CD14-positive monocyte (primary cell): Measurements from ENCODE around the gene ANKRD39. TPM values are rescaled to one million over a fixed set of nuclear protein-coding genes. Genes with fewer than 3 reads are reported as not detected.

Source experiments
- DNase-seq, 3 donors: peaks; one replicate each; pipeline ENCODE4 v3.0.0-alpha.2; 2011 to 2022
- H2AFZ ChIP-seq: 2 replicates; pipeline ENCODE4 v1.6.0; 2012; ENCODE audit warnings: mild to moderate bottlenecking, low read depth, low read length, inconsistent platforms; ENCODE audit not compliant: insufficient read depth, poor library complexity, severe bottlenecking
- H3K27ac ChIP-seq, 2 donors: 1 replicate in 1 of 2; 2 replicates in 1 of 2; pipeline ENCODE4 v1.5.1; 2012 to 2013; ENCODE audit warnings: low read length in 2 of 2, control low read depth in 1 of 2, inconsistent platforms in 1 of 2, low read depth in 1 of 2, mild to moderate bottlenecking in 1 of 2
- H3K27me3 ChIP-seq, 2 donors: one replicate each; pipeline versions ENCODE4 v1.6.0 to v1.6.1; 2011 to 2013; ENCODE audit warnings: low read length in 2 of 2; ENCODE audit not compliant: control insufficient read depth in 2 of 2, insufficient read depth in 2 of 2
- H3K36me3 ChIP-seq, 2 donors: replicated peaks in 1 of 2; 1 replicate in 1 of 2; 2 replicates in 1 of 2; pipeline versions ENCODE4 v1.5.1 to v1.6.1; 2012 to 2013; ENCODE audit warnings: low read length in 2 of 2, control low read depth in 1 of 2, inconsistent platforms in 1 of 2, mild to moderate bottlenecking in 1 of 2; ENCODE audit not compliant: insufficient read depth in 2 of 2, control insufficient read depth in 1 of 2
- H3K4me1 ChIP-seq, 2 donors: 1 replicate in 1 of 2; 2 replicates in 1 of 2; pipeline versions ENCODE4 v1.5.1 to v1.6.1; 2012 to 2013; ENCODE audit warnings: low read length in 2 of 2, control low read depth in 1 of 2, inconsistent platforms in 1 of 2, mild to moderate bottlenecking in 1 of 2, moderate library complexity in 1 of 2; ENCODE audit not compliant: insufficient read depth in 2 of 2, control insufficient read depth in 1 of 2
- H3K4me2 ChIP-seq: replicated peaks from 2 replicates; pipeline ENCODE3; 2012; ENCODE audit warnings: low read length, moderate library complexity, mild to moderate bottlenecking; ENCODE audit not compliant: poor library complexity, severe bottlenecking; ENCODE audit errors: extremely low read depth
- H3K4me3 ChIP-seq, 3 experiments: fragments of 200-600 bp in 1 of 3; sonication (generic) in 1 of 3; replicated peaks in 1 of 3; 1 replicate in 2 of 3; 2 replicates in 1 of 3; pipeline ENCODE4 v1.5.1; 2011 to 2013; ENCODE audit warnings: low read length in 3 of 3, mild to moderate bottlenecking in 3 of 3, control low read depth in 2 of 3, low read depth in 2 of 3, inconsistent platforms in 1 of 3, moderate library complexity in 1 of 3
- H3K79me2 ChIP-seq: 2 replicates; pipeline ENCODE4 v1.6.0; 2012; ENCODE audit warnings: mild to moderate bottlenecking, control low read depth, inconsistent platforms, low read length, moderate library complexity; ENCODE audit not compliant: insufficient read depth
- H3K9ac ChIP-seq: 2 replicates; pipeline ENCODE4 v1.6.0; 2017; ENCODE audit warnings: low read length, mild to moderate bottlenecking; ENCODE audit not compliant: insufficient read depth, poor library complexity, severe bottlenecking
- H3K9me3 ChIP-seq, 2 donors: replicated peaks in 1 of 2; 1 replicate in 1 of 2; 2 replicates in 1 of 2; pipeline versions ENCODE4 v1.5.1 to v1.6.1; 2012 to 2013; ENCODE audit warnings: low read length in 2 of 2, control low read depth in 1 of 2; ENCODE audit not compliant: control insufficient read depth in 1 of 2, insufficient read depth in 1 of 2
- H4K20me1 ChIP-seq: 2 replicates; pipeline ENCODE4 v1.6.0; 2012; ENCODE audit warnings: mild to moderate bottlenecking, low read length, control low read depth, moderate library complexity; ENCODE audit not compliant: insufficient read depth
- H3K27ac Mint-ChIP-seq, 7 donors: one replicate each; pipeline ENCODE4 v1.8.0; 2020; ENCODE audit warnings: mild to moderate bottlenecking in 7 of 7, mixed read lengths in 7 of 7, moderate library complexity in 6 of 7, inconsistent platforms in 2 of 7
- H3K27me3 Mint-ChIP-seq, 3 donors: one replicate each; pipeline ENCODE4 v1.8.0; 2021 to 2022; ENCODE audit warnings: low read depth in 3 of 3, mild to moderate bottlenecking in 3 of 3, mixed read lengths in 3 of 3, moderate library complexity in 3 of 3, inconsistent platforms in 1 of 3
- H3K36me3 Mint-ChIP-seq, 2 donors: one replicate each; pipeline ENCODE4 v1.8.0; 2020; ENCODE audit warnings: mixed read lengths in 2 of 2, inconsistent platforms in 1 of 2, mild to moderate bottlenecking in 1 of 2
- H3K4me1 Mint-ChIP-seq: one replicate; pipeline ENCODE4 v1.8.0; 2020; ENCODE audit warnings: mild to moderate bottlenecking, mixed read lengths
- H3K4me3 Mint-ChIP-seq, 2 donors: one replicate each; pipeline ENCODE4 v1.8.0; 2020; ENCODE audit warnings: mild to moderate bottlenecking in 2 of 2, mixed read lengths in 2 of 2, moderate library complexity in 1 of 2
- H3K9me3 Mint-ChIP-seq, 7 donors: one replicate each; pipeline ENCODE4 v1.8.0; 2020 to 2022; ENCODE audit warnings: mixed read lengths in 7 of 7, mild to moderate bottlenecking in 6 of 7, moderate library complexity in 6 of 7, inconsistent platforms in 2 of 7
- WGBS: methylation state at CpG from one replicate; pipeline ENCODE4 v1.1.5; 2013; ENCODE audit warnings: missing lambda C conversion rate; ENCODE audit not compliant: insufficient coverage; 5-methylcytosine and 5-hydroxymethylcytosine counted together
- intact Hi-C, 2 donors: fragments of 100-400 bp; cut with micrococcal nuclease; formaldehyde crosslinking; loops; one replicate each; pipeline versions ENCODE4 v1.15.0 to v1.15.1; 2023
- polyA plus RNA-seq, 3 donors: library from polyadenylated mRNA; depleted of rRNA in 1 of 3; unstranded in 2 of 3; stranded (reverse) in 1 of 3; fragments of 300-500 nt in 2 of 3; fragments of >200 nt in 1 of 3; fragmentation: Illumina TruSeq in 2 of 3; gene quantifications; 1 replicate in 2 of 3; 2 replicates in 1 of 3; pipeline ENCODE4 v1.2.3, GENCODE V29; 2012 to 2021
- TF ChIP-seq, protein P1 (sequence below): fragments of 200-600 bp; IDR thresholded peaks from one replicate; pipeline ENCODE4 v1.8.0; 2022; ENCODE audit warnings: antibody characterized with exemption, mild to moderate bottlenecking

The ANKRD39 gene
- polyA plus RNA-seq, 3 donors: 6.2 to 9.7 (median 9.0) TPM

DNA sequence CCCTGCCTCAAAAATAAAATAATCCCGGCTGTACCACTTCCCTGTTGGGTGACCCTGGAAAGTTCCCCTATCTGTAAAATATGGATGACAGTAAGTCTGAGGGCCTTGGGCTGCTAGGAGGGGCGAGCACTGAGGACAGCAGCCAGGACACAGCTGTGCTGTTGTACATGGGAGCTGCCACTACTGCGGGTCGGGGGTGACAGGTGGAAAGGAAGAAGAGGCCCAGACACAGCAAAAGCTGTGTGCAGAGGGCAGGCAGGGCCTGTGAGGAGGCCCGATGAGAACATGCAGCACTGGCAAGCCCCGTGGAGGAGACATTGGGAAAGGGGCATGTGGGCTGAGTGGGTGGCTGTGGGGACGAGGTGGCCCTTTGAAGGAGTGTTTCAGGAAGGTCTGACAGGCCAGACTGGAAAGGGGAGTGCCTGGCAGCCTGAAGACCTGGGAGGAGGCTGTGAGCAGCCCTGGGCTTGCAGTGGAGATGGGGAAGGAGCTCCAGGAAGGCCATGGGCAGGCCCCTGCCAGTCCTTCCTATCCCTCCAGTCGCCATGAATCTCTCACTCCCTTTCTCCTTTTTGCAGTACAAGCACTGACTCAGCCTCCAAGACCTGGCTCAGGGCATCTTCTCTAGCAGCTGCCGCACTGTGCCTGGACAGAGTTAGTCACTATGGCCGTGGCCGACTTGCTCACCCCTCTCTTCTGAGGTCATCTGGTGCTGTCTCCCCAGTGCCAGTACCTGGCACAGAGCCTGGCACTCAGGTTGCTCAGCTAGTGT is 41.0 kb upstream of the ANKRD39 start:
- H3K79me2 ChIP-seq: no peaks in the 10 kb centered on the region
- no peak overlapping the region for H3K4me2 ChIP-seq
- H3K27me3 ChIP-seq: peaks cover 0 to 25% of the 10 kb centered on the region in 2 donors
- no peak overlapping the region for H3K27ac ChIP-seq
- TF ChIP-seq, protein P1, sequence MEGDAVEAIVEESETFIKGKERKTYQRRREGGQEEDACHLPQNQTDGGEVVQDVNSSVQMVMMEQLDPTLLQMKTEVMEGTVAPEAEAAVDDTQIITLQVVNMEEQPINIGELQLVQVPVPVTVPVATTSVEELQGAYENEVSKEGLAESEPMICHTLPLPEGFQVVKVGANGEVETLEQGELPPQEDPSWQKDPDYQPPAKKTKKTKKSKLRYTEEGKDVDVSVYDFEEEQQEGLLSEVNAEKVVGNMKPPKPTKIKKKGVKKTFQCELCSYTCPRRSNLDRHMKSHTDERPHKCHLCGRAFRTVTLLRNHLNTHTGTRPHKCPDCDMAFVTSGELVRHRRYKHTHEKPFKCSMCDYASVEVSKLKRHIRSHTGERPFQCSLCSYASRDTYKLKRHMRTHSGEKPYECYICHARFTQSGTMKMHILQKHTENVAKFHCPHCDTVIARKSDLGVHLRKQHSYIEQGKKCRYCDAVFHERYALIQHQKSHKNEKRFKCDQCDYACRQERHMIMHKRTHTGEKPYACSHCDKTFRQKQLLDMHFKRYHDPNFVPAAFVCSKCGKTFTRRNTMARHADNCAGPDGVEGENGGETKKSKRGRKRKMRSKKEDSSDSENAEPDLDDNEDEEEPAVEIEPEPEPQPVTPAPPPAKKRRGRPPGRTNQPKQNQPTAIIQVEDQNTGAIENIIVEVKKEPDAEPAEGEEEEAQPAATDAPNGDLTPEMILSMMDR: no peak
- 95% methylated on average over 9 of the region's 11 CpGs for whole genome bisulfite sequencing
- no peaks in the 10 kb centered on the region for H3K9me3 ChIP-seq
- H3K4me1 ChIP-seq: peaks cover 0 to 5% of the 10 kb centered on the region in 2 donors
- H3K9ac ChIP-seq: no peak overlapping the region
- Mint-ChIP-seq H3K9me3 (peaks cover 0 to 2% (median 0%) of the 10 kb centered on the region in 7 donors), H3K4me1 (peaks cover 6% of the 10 kb centered on the region), H3K4me3 (no peak overlapping the region), H3K27me3 (peaks cover 21 to 56% (median 22%) of the 10 kb centered on the region in 3 donors), H3K27ac (no peak overlapping the region), H3K36me3 (no peaks in the 10 kb centered on the region)
- no peak overlapping the region for H3K4me3 ChIP-seq
- no peak overlapping the region for H2AFZ ChIP-seq
- DNase-seq: no peak
- H4K20me1 ChIP-seq: no peaks in the 10 kb centered on the region
- intact Hi-C loops: no loop called here
- no peaks in the 10 kb centered on the region for H3K36me3 ChIP-seq

DNA sequence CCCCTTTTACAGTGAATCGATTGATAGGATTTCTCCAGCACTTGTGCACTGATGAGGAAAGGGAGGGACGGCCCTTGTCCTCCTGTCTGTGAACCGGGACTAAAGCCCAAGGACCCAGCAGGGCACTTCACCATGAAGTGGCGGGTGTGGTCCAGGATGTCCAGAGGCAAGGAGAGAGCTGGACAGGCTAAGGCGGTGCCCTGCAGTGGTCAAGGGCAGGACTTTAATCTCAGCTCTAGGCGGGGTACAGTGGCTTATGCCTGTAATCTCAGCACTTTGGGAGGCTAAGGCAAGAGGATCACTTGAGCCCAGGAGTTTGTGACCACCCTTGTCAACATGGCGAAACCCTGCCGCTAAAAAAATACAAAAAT is 40.3 kb upstream of the ANKRD39 start:
- Mint-ChIP-seq H3K9me3 (peaks cover 0 to 2% (median 0%) of the 10 kb centered on the region in 7 donors), H3K36me3 (no peaks in the 10 kb centered on the region), H3K27ac (no peak overlapping the region), H3K4me1 (no peaks in the 10 kb centered on the region), H3K27me3 (peaks cover 23 to 58% (median 23%) of the 10 kb centered on the region in 3 donors), H3K4me3 (no peak overlapping the region)
- Histone ChIP-seq H3K79me2 (no peaks in the 10 kb centered on the region), H3K27me3 (peaks cover 0 to 31% of the 10 kb centered on the region in 2 donors), H2AFZ (no peak overlapping the region), H3K4me1 (no peaks in the 10 kb centered on the region), H4K20me1 (no peaks in the 10 kb centered on the region), H3K4me3 (no peak overlapping the region), H3K27ac (no peak overlapping the region), H3K4me2 (no peak overlapping the region), H3K9ac (no peak overlapping the region), H3K36me3 (no peaks in the 10 kb centered on the region), H3K9me3 (no peaks in the 10 kb centered on the region)
- 95% methylated on average over 7 of the region's 8 CpGs for WGBS
- no peak for DNase-seq
- intact Hi-C loops: no loop called here
- TF ChIP-seq, protein P1: no peak
